ENCODE results near the gene MRPL52.

GRCh38 chr14:22793976-22794375 is 35.7 kb upstream of the MRPL52 start:
- TF ChIP-seq POLR2A (IDR thresholded peaks at IDR 0.05; ENCODE audit: low read depth) (no peak), CTCF (IDR thresholded peaks at IDR 0.05) (no peak), EP300 (IDR thresholded peaks at IDR 0.05) (no peak), POLR2AphosphoS5 (IDR thresholded peaks at IDR 0.05) (no peak)

Data from esophagus muscularis mucosa (tissue), 4 donors.